Fibroblast of skin of abdomen (primary cell): ENCODE measurements around the gene ZNF512B.
"Not testable (repeated sequence)": the region's sequence is repeated elsewhere in the genome, so short reads cannot be mapped to it uniquely, and the experiment has no call there.

Experiments used
- DNase-seq: peaks from one replicate; pipeline ENCODE4 v3.0.0-alpha.2; 2013

Gene ZNF512B

DNA sequence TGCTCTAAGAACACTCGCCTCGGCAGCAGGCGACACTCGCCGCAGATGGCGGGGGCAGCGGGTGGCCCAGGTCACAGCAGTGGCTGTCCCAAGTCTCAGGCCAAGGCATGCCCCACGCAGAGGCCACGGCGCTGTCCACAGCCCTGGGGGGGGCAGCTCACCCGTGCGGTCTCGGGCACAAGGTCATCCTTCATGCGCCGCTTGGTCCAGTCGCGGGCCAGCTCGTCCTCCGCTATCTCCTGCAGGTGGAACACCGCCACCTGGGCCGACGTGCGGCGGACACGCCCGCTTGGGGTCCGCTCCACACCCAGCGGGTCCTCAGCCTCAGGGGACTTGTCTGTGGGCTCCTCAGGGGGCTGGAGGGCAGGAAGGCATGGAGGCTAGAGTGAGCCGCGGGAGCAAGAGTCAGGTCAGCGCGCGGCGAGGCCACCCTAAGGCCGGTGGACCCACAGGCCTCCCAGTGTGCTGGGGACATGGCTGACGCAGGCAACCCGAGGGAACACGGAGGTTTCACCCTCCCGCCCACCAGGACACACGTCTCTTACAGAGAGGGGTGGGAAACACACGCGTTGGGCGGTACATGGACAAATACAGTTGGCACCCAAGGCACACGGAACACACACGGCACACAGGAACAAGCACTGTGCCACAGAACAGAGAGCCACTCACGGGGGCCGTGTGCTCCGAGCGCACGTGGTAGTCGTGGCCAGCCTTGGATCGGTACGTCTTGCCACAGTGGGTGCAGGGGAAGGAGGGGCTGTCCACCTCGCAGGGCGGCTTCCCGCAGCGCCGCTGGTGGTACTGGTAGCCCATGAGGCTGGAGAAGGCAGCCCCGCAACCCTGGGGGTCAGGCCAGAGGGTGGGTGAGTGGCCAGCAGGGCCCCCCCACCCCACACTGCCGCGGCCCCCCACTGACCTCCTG is 7.0 kb downstream of the ZNF512B start:
- DNase-seq: no peak

- DNase-seq: no peak
Measured at GRCh38 chr20:63961664-63962425, 7.9 kb downstream of the ZNF512B start.

DNA sequence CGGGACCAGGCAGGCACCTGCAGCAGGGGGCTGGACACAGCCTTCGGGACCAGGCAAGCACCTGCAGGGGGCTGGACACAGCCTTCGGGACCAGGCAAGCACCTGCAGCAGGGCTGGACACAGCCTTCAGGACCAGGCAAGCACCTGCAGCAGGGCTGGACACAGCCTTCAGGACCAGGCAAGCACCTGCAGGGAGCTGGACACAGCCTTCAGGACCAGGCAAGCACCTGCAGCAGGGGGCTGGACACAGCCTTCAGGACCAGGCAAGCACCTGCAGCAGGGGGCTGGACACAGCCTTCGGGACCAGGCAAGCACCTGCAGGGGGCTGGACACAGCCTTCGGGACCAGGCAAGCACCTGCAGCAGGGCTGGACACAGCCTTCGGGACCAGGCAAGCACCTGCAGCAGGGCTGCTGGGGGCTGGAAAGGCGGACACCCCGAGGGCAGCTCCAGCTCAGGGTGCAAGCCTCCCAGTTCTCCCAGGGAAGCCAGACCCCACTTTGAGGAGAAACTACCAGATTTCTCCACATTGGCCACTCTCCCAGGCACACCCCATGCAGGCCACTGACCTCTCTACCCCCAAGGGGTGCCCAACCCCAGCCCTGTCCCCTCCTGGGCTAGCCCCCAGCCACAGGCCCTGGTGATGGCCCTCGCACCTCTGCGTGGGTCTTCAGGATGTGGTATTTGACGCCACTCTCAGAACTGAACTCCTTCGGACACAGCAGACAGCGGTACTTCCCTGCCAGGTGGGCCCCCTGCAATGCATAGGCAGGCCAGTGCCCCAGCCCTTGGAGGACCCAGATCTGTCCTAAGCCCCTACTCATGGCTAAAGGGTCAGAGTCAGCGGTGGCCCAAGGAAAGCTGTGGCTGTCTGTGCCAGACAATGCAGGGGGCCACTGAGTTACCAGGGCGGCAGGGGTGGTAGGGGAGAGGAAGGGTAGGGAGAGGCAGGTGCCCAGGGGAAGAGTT is 8.8 kb downstream of the ZNF512B start:
- not testable (repeated sequence) for DNase-seq

- DNase-seq: no peak
Measured at GRCh38 chr20:63959699-63960075, 10.0 kb downstream of the ZNF512B start.

DNA sequence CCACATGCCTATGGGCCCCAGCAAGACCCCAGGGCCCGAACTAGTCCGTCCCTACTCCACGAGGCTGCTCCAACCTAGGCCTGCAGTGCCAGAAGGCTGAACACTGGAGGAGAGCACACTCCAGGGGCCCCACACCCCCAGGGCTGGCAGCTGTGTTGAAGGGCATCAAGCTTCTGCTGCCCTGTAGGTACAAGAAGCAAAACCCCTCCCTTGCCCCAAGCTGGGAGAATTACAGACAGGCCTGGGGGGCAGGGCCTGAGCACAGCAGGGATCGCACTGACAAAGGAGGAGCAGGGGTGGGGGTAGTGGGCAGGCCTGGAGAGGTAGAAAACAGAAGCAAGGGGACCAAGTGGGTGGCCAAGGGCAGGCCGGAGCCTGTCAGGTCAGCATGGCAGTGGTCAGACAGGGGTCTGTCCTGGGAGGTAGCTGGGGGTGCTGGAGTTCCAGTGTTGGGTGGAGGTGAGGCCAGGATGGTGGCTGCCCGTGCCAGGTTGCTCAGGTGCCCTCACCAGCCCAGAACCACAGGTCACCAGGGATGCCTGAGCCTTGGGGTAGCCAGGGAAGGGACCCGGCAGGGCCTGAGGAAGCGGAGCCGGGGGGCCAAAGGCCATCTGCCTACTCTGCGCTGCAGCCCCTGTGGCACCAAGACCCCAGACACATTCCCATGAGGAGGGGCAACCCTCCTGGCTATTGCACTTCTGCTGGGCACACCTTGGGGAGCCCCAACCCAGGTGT is 10.6 kb downstream of the ZNF512B start:
- no peak for DNase-seq

- DNase-seq: no peak
Measured at GRCh38 chr20:63958471-63958870, 11.3 kb downstream of the ZNF512B start.

- no peak for DNase-seq
Measured at GRCh38 chr20:63957690-63958441, 11.9 kb downstream of the ZNF512B start.

DNA sequence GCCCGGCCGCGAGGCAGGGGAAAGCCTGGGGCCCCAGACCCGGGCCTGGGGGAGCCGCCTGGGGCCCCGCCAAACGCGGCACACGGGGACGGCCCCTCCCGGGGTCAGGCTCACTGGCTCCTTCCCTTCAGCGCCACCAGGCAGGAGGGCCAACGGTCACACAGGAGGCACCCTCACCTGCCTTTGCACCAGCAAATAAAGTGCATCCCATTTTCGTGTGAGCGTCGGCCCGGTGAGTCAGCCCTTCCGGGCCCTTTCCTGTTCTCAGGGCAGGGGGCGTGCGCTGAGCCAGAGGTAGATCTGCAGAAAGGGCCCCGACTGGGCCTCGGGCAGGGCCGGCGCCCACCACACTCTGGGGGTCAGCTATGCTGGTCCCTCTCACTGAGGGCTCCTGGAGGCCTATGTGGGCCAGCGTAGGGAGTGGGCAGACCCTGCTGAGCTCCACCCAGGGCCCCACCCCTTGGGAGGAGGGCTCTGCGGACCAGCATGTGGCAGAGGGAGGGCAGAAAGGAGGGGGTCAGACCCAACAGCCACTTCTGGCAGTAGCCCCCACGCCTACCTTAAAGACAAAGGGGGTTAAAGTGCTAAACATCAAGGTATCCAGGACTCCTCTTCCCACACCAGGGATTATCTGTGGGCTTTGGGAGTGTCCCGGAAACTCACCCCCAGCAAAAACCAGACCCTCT is 12.6 kb downstream of the ZNF512B start:
- peak; percentile 54 for DNase-seq

GRCh38 chr20:63956664-63957003 is 13.1 kb downstream of the ZNF512B start:
- DNase-seq: no peak

GRCh38 chr20:63955827-63956663 is 13.7 kb downstream of the ZNF512B start, which contains the start of gene UCKL1:
UCKL1 (minus strand) TSS chr20:63956416; CDS start chr20:63956372, 44 bp downstream.
- DNase-seq: peak; percentile 89

DNA sequence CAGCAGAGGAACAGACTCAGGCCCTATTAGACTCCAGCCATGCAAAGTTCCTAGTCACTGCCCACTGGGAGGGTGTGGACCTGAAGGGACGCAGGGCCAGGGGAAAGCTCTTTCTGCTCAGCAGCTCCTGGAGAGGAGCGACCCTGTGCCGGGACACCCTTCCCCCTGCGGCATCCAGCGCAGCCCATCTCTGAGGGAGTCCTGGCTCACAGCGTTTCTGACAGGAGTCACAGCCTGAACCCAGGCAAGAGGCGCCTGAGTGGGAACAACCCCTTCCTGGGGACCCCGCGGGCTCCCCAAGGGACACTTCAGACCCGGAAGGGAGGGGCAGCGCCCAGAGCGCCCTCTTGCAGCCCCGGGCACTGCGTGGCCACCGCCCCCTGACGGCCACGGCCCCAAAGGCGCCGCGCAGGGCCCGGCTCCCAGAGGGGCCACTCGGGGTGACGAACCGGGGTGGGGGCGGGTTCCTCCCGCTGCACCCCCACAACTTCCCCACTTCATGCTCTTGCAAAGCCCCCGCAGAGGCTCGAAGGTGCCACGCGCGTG is 14.4 kb downstream of the ZNF512B start:
- DNase-seq: no peak

DNA sequence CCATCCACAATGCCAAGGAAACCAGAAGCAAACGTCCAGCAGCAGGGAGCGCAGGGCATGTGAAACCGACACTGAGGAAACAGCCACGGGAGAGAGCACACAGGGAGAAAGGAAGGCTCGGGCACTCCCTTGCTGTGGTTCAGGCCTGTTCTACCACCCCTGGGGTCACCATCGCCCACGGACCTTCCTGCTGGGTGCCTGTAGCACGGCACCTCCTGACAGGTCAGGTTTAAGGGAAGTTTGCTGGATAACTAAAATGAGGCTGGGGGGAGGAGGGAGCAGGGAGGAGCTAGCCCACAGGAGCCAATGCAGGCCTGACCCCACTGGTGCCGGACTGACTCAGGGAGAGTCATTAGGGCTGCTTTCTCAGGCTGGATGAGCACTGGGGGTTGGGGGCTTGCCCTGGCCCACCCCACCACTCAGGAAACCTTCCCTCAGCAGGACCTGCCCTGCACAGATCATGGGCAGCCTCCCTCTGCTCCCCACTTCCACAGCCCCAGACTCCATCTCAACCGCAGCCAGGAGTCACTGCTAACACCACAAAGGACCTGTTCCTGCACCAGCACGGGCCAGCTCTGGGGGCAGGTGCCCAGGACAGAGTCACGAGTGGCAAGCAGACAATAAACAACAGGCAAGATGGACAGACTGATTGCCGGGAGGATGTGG is 15.8 kb downstream of the ZNF512B start:
- no peak for DNase-seq

- DNase-seq: no peak
Measured at GRCh38 chr20:63952769-63953168, 17.0 kb downstream of the ZNF512B start.

DNA sequence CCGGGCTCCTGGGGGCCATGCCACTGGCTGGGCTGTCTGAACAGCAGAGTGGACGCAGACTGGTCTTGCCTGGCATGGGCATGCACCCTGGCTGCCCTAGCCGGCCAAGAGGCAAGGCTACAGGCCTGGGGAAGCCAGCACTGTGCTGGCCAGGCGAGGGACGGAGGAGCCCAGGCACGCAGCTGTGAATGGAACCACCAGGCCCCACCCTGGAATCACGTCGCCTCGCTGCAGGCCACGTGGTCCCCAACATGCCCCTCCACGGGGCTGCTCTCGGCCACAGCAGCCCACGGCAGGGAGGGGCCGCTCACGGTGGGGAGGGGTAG is 17.6 kb downstream of the ZNF512B start:
- no peak for DNase-seq

DNA sequence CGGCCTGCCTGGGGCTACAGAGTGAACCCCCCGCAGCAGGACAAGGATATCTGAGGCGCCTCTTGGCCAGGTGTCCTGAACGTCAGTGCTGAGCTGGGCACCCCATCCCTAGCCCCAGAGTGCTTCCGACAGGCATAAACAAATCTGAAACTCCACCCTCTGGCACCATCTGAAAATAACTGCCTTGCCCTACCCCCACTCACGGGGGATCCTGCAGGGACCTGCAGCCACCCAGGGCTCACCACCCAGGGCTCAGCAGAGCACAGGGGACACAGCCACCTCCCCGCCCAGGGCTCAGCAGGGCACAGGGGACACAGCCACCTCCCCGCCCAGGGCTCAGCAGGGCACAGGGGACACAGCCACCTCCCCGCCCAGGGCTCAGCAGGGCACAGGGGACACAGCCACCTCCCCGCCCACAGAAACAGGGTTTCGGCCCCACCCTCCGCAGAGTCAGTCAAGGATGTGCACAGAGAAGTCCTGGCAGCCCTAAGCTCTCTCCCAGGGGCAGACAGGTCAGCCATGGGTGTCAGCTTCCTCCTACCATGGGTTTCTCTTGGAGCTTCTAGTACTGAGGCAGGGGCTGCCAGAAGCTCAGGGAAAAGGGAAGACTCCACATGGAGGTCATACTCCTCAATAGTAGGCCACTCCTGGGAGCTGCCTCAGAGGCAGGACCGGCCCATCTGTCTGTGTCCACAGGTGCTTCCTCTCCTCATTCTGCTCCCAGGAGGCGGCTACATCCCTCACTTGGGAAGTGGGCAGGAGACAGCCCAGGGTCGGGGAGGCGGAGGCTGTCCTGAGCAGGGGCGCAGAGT is 18.1 kb downstream of the ZNF512B start:
- DNase-seq: no peak

GRCh38 chr20:63950701-63951397 is 18.9 kb downstream of the ZNF512B start:
- no peak for DNase-seq
